Ishikawa (cell line): Measurements from ENCODE around the gene NCL.

Experiments
- EGR1 ChIP-seq: IDR thresholded peaks from 2 replicates; pipeline ENCODE4 v1.6.1; 2012
- MAX ChIP-seq: IDR thresholded peaks from 2 replicates; pipeline ENCODE4 v1.6.1; 2012
- RAD21 ChIP-seq: IDR thresholded peaks from 2 replicates; pipeline ENCODE4 v1.6.1; 2012; ENCODE audit warnings: low read depth
- REST ChIP-seq: IDR thresholded peaks from 2 replicates; pipeline ENCODE4 v1.6.1; 2012; ENCODE audit warnings: low read depth, mild to moderate bottlenecking
- TAF1 ChIP-seq: IDR thresholded peaks from 2 replicates; pipeline ENCODE4 v1.6.1; 2012; ENCODE audit warnings: low read depth, mild to moderate bottlenecking
- TEAD4 ChIP-seq: IDR thresholded peaks from 2 replicates; pipeline ENCODE4 v1.6.1; 2012
- USF1 ChIP-seq: IDR thresholded peaks from 2 replicates; pipeline ENCODE4 v1.6.1; 2012
- YY1 ChIP-seq: IDR thresholded peaks from 2 replicates; pipeline ENCODE4 v1.6.1; 2012; ENCODE audit warnings: low read depth

GRCh38 chr2:231462729-231463465 is 1.4 kb downstream of the NCL start:
- TF ChIP-seq REST, result no peak
- no peak for TF ChIP-seq TAF1
- TF ChIP-seq USF1, result no peak
- no peak for TF ChIP-seq TEAD4
- TF ChIP-seq MAX, result no peak
- TF ChIP-seq YY1, result no peak
- no peak for TF ChIP-seq RAD21
- no peak for TF ChIP-seq EGR1
